HG02938 (cell line): Measurements from ENCODE around the gene EED.

Source experiments
- ATAC-seq: cut with Tn5 transposase; IDR thresholded peaks from one replicate; pipeline ENCODE4 v1.9.1; 2021; ENCODE audit warnings: mild to moderate bottlenecking, moderate library complexity; ENCODE audit not compliant: unreplicated experiment

EED gene

GRCh38 chr11:86244522-86245368, at the start of gene EED:
TSS of gene EED (plus strand) at chr11:86244753. CDS start at chr11:86245230, 477 bp downstream.
- peak; percentile 55 for ATAC-seq

- ATAC-seq: no peak
These were observed 49.6 kb upstream of the EED start for GRCh38 chr11:86194998-86195397.

GRCh38 chr11:86196085-86196696, 48.4 kb upstream of the EED start:
- ATAC-seq: no peak

GRCh38 chr11:86196913-86197312, 47.6 kb upstream of the EED start:
- no peak for ATAC-seq

GRCh38 chr11:86197448-86197847, 47.1 kb upstream of the EED start:
- no peak for ATAC-seq

GRCh38 chr11:86198139-86198538, 46.4 kb upstream of the EED start:
- ATAC-seq: no peak

- ATAC-seq: no peak
These were observed 45.2 kb upstream of the EED start for GRCh38 chr11:86199354-86199753.

- ATAC-seq: no peak
These were observed 43.1 kb upstream of the EED start for GRCh38 chr11:86201371-86201884.

GRCh38 chr11:86202013-86202336, 42.6 kb upstream of the EED start:
- ATAC-seq: peak; percentile 60

GRCh38 chr11:86204356-86204755, 40.2 kb upstream of the EED start:
- no peak for ATAC-seq

- no peak for ATAC-seq
These were observed 38.9 kb upstream of the EED start for GRCh38 chr11:86205421-86206336.

- ATAC-seq: no peak
These were observed 38.2 kb upstream of the EED start for GRCh38 chr11:86206337-86206695.

GRCh38 chr11:86207413-86207812, 37.1 kb upstream of the EED start:
- ATAC-seq: no peak

- no peak for ATAC-seq
These were observed 36.0 kb upstream of the EED start for GRCh38 chr11:86208572-86208971.

- no peak for ATAC-seq
These were observed 34.5 kb upstream of the EED start for GRCh38 chr11:86209806-86210657.

GRCh38 chr11:86210898-86211297, 33.7 kb upstream of the EED start:
- ATAC-seq: no peak

- ATAC-seq: no peak
These were observed 32.9 kb upstream of the EED start for GRCh38 chr11:86211619-86212018.

- no peak for ATAC-seq
These were observed 32.4 kb upstream of the EED start for GRCh38 chr11:86212019-86212611.

- ATAC-seq: peak; percentile 49
These were observed 29.8 kb upstream of the EED start for GRCh38 chr11:86214710-86215109.
